SK-N-SH (cell line): ENCODE results near the gene ABCA3. TPM values are rescaled to one million over a fixed set of nuclear protein-coding genes. Genes with fewer than 3 reads are reported as not detected.

ENCODE experiments used
- CTCF ChIA-PET: fragments of 300-600, 350-600 bp; formaldehyde crosslinking; extraction: SDS; loops from one replicate; lab custom pipeline; 2021; lab: Yijun Ruan, JAX
- POLR2A ChIA-PET: fragments of 350-600 bp; sonication (Branson Sonifier 250); formaldehyde crosslinking; extraction: SDS; loops from one replicate; lab custom pipeline; 2020; ENCODE audit warnings: antibody characterized with exemption, inconsistent platforms; lab: Yijun Ruan, JAX
- DNase-seq: peaks from one replicate; pipeline ENCODE4 v3.0.0; 2012
- H2AFZ ChIP-seq: fragments of 200-600 bp; sonication (generic); 2 replicates; pipeline ENCODE4 v1.8.1; 2016; ENCODE audit warnings: antibody characterized with exemption, mild to moderate bottlenecking, low read depth
- H3F3A ChIP-seq: fragments of 200-600 bp; sonication (generic); replicated peaks from 2 replicates; pipeline ENCODE3; 2016; ENCODE audit warnings: antibody characterized with exemption, mild to moderate bottlenecking; ENCODE audit not compliant: insufficient read depth
- H3K27ac ChIP-seq, 2 experiments: fragments of 200-500 bp in 1 of 2; fragments of 200-600 bp in 1 of 2; sonication (Bioruptor generic) in 1 of 2; sonication (generic), shearing (Covaris generic) in 1 of 2; 2 replicates each; pipeline versions ENCODE4 v1.5.1 to v1.6.1; 2014 to 2016; ENCODE audit warnings: low read depth in 2 of 2, inconsistent platforms in 1 of 2, low read length in 1 of 2, mild to moderate bottlenecking in 1 of 2, mixed read lengths in 1 of 2
- H3K27me3 ChIP-seq: fragments of 200-600 bp; sonication (generic), shearing (Covaris generic); 2 replicates; pipeline ENCODE4 v1.6.1; 2016; ENCODE audit warnings: mixed run types; ENCODE audit not compliant: insufficient read depth
- H3K36me3 ChIP-seq, 2 experiments: fragments of 200-500 bp in 1 of 2; fragments of 200-600 bp in 1 of 2; sonication (Bioruptor generic) in 1 of 2; sonication (generic) in 1 of 2; replicated peaks in 1 of 2; 2 replicates each; pipeline versions ENCODE3 to v1.5.1; 2014 to 2016; ENCODE audit warnings: low read length in 1 of 2, mild to moderate bottlenecking in 1 of 2; ENCODE audit not compliant: insufficient read depth in 2 of 2, control insufficient read depth in 1 of 2
- H3K4me1 ChIP-seq, 2 experiments: fragments of 200-500 bp in 1 of 2; fragments of 200-600 bp in 1 of 2; sonication (Bioruptor generic) in 1 of 2; sonication (generic), shearing (Covaris generic) in 1 of 2; 2 replicates each; pipeline versions ENCODE4 v1.5.1 to v1.6.1; 2014 to 2016; ENCODE audit warnings: low read depth in 1 of 2, low read length in 1 of 2, mixed run types in 1 of 2; ENCODE audit not compliant: insufficient read depth in 2 of 2, control insufficient read depth in 1 of 2
- H3K4me2 ChIP-seq: fragments of 200-600 bp; sonication (generic), shearing (Covaris generic); 2 replicates; pipeline ENCODE4 v1.6.1; 2017; ENCODE audit warnings: mixed run types
- H3K4me3 ChIP-seq, 2 experiments: fragments of 200-500 bp in 1 of 2; fragments of 200-600 bp in 1 of 2; sonication (Bioruptor generic) in 1 of 2; sonication (generic), shearing (Covaris generic) in 1 of 2; 2 replicates each; pipeline versions ENCODE4 v1.5.1 to v1.8.1; 2014 to 2016; ENCODE audit warnings: low read depth in 2 of 2, inconsistent platforms in 1 of 2, low read length in 1 of 2, mild to moderate bottlenecking in 1 of 2, mixed read lengths in 1 of 2, moderate library complexity in 1 of 2
- H3K79me2 ChIP-seq: fragments of 200-600 bp; sonication (generic); 2 replicates; pipeline ENCODE4 v1.8.1; 2017; ENCODE audit warnings: mild to moderate bottlenecking; ENCODE audit not compliant: insufficient read depth
- H3K9ac ChIP-seq: fragments of 200-600 bp; sonication (generic); 2 replicates; pipeline ENCODE4 v1.6.1; 2017; ENCODE audit warnings: mixed run types
- H3K9me2 ChIP-seq: fragments of 200-600 bp; sonication (generic); 2 replicates; pipeline ENCODE4 v1.6.1; 2017; ENCODE audit warnings: mixed run types
- H3K9me3 ChIP-seq: fragments of 200-600 bp; sonication (generic); 2 replicates; pipeline ENCODE4 v1.6.1; 2017; ENCODE audit warnings: mixed run types, mild to moderate bottlenecking, moderate library complexity
- H4K20me1 ChIP-seq: fragments of 200-600 bp; sonication (generic); 2 replicates; pipeline ENCODE4 v1.6.1; 2017; ENCODE audit warnings: mild to moderate bottlenecking, mixed run types; ENCODE audit not compliant: insufficient read depth
- CHD2 ChIP-seq: fragments of 150-350 bp; IDR thresholded peaks from 2 replicates; pipeline ENCODE4 v1.6.1; 2018; ENCODE audit warnings: low read length; ENCODE audit not compliant: partially characterized antibody
- ELF1 ChIP-seq: IDR thresholded peaks from 2 replicates; pipeline ENCODE4 v1.4.0; 2012
- EP300 ChIP-seq, 2 experiments: IDR thresholded peaks; 2 replicates each; pipeline versions ENCODE4 v1.4.0 to v1.6.1; 2012; ENCODE audit warnings: borderline replicate concordance in 1 of 2, low read depth in 1 of 2, low read length in 1 of 2
- EZH2phosphoT487 ChIP-seq: fragments of 200-600 bp; sonication (generic); IDR thresholded peaks from 2 replicates; pipeline ENCODE4 v1.6.1; 2017; ENCODE audit warnings: low read depth, mixed run types, mild to moderate bottlenecking, antibody characterized with exemption, moderate library complexity, borderline replicate concordance
- FOXJ3 ChIP-seq: sonication (generic); formaldehyde crosslinking; IDR thresholded peaks from 2 replicates; pipeline ENCODE4 v1.5.1; 2020; ENCODE audit warnings: mild to moderate bottlenecking, missing genetic modification reagents
- GABPA ChIP-seq: IDR thresholded peaks from 2 replicates; pipeline ENCODE4 v1.4.0; 2012; ENCODE audit warnings: low read depth, mild to moderate bottlenecking
- GATA2 ChIP-seq: sonication (generic); formaldehyde crosslinking; IDR thresholded peaks from 2 replicates; pipeline ENCODE4 v1.5.0; 2020; ENCODE audit warnings: mild to moderate bottlenecking, missing genetic modification reagents
- JUND ChIP-seq: IDR thresholded peaks from 2 replicates; pipeline ENCODE4 v1.4.0; 2012
- MEF2A ChIP-seq: IDR thresholded peaks from 2 replicates; pipeline ENCODE4 v1.4.0; 2012; ENCODE audit warnings: low read depth, borderline replicate concordance
- MXI1 ChIP-seq: IDR thresholded peaks from 2 replicates; pipeline ENCODE4 v1.6.1; 2012; ENCODE audit warnings: mild to moderate bottlenecking, low read depth, low read length, improper control_type of control experiment
- NFIC ChIP-seq: IDR thresholded peaks from 2 replicates; pipeline ENCODE4 v1.4.0; 2012; ENCODE audit warnings: borderline replicate concordance
- POLR2AphosphoS5 ChIP-seq: IDR thresholded peaks from 2 replicates; pipeline ENCODE4 v1.6.1; 2012; ENCODE audit warnings: low read depth, low read length
- RFX5 ChIP-seq: IDR thresholded peaks from 2 replicates; pipeline ENCODE4 v1.6.1; 2012; ENCODE audit warnings: mild to moderate bottlenecking, improper control_type of control experiment, low read length
- SIN3A ChIP-seq: IDR thresholded peaks from 2 replicates; pipeline ENCODE4 v1.6.1; 2012; ENCODE audit warnings: low read depth, mild to moderate bottlenecking, low read length, moderate library complexity, borderline replicate concordance
- SMC3 ChIP-seq: IDR thresholded peaks from 2 replicates; pipeline ENCODE4 v1.6.1; 2012; ENCODE audit warnings: low read depth, low read length, improper control_type of control experiment
- TAF1 ChIP-seq: IDR thresholded peaks from 2 replicates; pipeline ENCODE4 v1.6.1; 2012; ENCODE audit warnings: low read depth, mild to moderate bottlenecking, low read length, moderate library complexity, borderline replicate concordance
- TCF12 ChIP-seq: IDR thresholded peaks from 2 replicates; pipeline ENCODE4 v1.4.0; 2012
- TEAD4 ChIP-seq: IDR thresholded peaks from 2 replicates; pipeline ENCODE4 v1.4.0; 2012; ENCODE audit warnings: mild to moderate bottlenecking, borderline replicate concordance; ENCODE audit not compliant: insufficient read depth
- USF1 ChIP-seq: IDR thresholded peaks from 2 replicates; pipeline ENCODE4 v1.4.0; 2012; ENCODE audit warnings: low read depth, borderline replicate concordance
- YY1 ChIP-seq: IDR thresholded peaks from 2 replicates; pipeline ENCODE4 v1.4.0; 2012; ENCODE audit warnings: low read depth, mild to moderate bottlenecking
- WGBS: methylation state at CpG from one replicate; pipeline ENCODE4 v1.1.6; 2017; ENCODE audit warnings: low lambda C conversion rate; 5-methylcytosine and 5-hydroxymethylcytosine counted together
- polyA plus RNA-seq, 3 experiments: library from polyadenylated mRNA; depleted of rRNA; stranded (reverse); fragments of >200 nt; gene quantifications; 2 replicates each; pipeline ENCODE4 v1.2.3, GENCODE V29; 2012
- TF ChIP-seq, protein P1 (sequence below): fragments of 200-600 bp; sonication (generic); IDR thresholded peaks from 2 replicates; pipeline ENCODE4 v1.6.1; 2017; ENCODE audit warnings: antibody characterized with exemption, mild to moderate bottlenecking, moderate library complexity
- TF ChIP-seq, protein P2 (sequence below): fragments of 150-350 bp; IDR thresholded peaks from 2 replicates; pipeline ENCODE4 v1.6.1; 2016; ENCODE audit warnings: mild to moderate bottlenecking, low read depth, low read length

The ABCA3 gene
- polyA plus RNA-seq, 1 of the 3 experiments (the other 2 are of a cell fraction): 9.9 TPM

- ChIA-PET POLR2A (interaction anchor here (0.9 to 2.5 kb wide), 2 partner anchors 9 to 10 kb away, joined by 3 to 7 read pairs; no protein-coding TSS in a partner anchor), CTCF (interaction anchor here (1.5 kb wide), 1 partner anchor 10 kb away, joined by 4 read pairs; no protein-coding TSS in a partner anchor)
- H3K4me2 ChIP-seq: no peak overlapping the region
- H3K9me2 ChIP-seq: no peaks in the 10 kb centered on the region
- no peaks in the 10 kb centered on the region for H3K27me3 ChIP-seq
- WGBS: 80% methylated on average over 13 of the region's 26 CpGs
- H3K36me3 ChIP-seq: peaks cover 0 to 12% of the 10 kb centered on the region in 2 experiments
- TF ChIP-seq TAF1 (no peak), SMC3 (no peak), SIN3A (no peak), GABPA (no peak), MXI1 (no peak), POLR2AphosphoS5 (no peak), TEAD4 (no peak), TCF12 (no peak), MEF2A (no peak), FOXJ3 (CRISPR knock-in tag) (no peak), CHD2 (no peak)
- TF ChIP-seq, protein P1, sequence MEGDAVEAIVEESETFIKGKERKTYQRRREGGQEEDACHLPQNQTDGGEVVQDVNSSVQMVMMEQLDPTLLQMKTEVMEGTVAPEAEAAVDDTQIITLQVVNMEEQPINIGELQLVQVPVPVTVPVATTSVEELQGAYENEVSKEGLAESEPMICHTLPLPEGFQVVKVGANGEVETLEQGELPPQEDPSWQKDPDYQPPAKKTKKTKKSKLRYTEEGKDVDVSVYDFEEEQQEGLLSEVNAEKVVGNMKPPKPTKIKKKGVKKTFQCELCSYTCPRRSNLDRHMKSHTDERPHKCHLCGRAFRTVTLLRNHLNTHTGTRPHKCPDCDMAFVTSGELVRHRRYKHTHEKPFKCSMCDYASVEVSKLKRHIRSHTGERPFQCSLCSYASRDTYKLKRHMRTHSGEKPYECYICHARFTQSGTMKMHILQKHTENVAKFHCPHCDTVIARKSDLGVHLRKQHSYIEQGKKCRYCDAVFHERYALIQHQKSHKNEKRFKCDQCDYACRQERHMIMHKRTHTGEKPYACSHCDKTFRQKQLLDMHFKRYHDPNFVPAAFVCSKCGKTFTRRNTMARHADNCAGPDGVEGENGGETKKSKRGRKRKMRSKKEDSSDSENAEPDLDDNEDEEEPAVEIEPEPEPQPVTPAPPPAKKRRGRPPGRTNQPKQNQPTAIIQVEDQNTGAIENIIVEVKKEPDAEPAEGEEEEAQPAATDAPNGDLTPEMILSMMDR: no peak
- TF ChIP-seq, protein P2, sequence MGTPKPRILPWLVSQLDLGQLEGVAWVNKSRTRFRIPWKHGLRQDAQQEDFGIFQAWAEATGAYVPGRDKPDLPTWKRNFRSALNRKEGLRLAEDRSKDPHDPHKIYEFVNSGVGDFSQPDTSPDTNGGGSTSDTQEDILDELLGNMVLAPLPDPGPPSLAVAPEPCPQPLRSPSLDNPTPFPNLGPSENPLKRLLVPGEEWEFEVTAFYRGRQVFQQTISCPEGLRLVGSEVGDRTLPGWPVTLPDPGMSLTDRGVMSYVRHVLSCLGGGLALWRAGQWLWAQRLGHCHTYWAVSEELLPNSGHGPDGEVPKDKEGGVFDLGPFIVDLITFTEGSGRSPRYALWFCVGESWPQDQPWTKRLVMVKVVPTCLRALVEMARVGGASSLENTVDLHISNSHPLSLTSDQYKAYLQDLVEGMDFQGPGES: no peak
- no peaks in the 10 kb centered on the region for H3K79me2 ChIP-seq
- no peaks in the 10 kb centered on the region for H3K4me1 ChIP-seq
- H3K9me3 ChIP-seq: no peaks in the 10 kb centered on the region
- no peaks in the 10 kb centered on the region for H4K20me1 ChIP-seq
- H3F3A ChIP-seq: no peaks in the 10 kb centered on the region
- no peak for DNase-seq
- no peak overlapping the region for H2AFZ ChIP-seq
- H3K27ac ChIP-seq: no peak overlapping the region
- H3K9ac ChIP-seq: no peak overlapping the region
- no peak overlapping the region for H3K4me3 ChIP-seq
Observed at GRCh38 chr16:2278956-2279800, 61.4 kb downstream of the ABCA3 start.

- H3K4me2 ChIP-seq: no peak overlapping the region
- no CpG with 5 or more reads among the region's 14 CpGs for WGBS
- H3K4me3 ChIP-seq: no peak overlapping the region
- ChIA-PET POLR2A (no interaction called here), CTCF (interaction anchor here (1.5 kb wide), 1 partner anchor 9 kb away, joined by 4 read pairs; no protein-coding TSS in a partner anchor)
- H3K79me2 ChIP-seq: no peaks in the 10 kb centered on the region
- no peak overlapping the region for H3K27ac ChIP-seq
- no peak for DNase-seq
- no peaks in the 10 kb centered on the region for H3K9me2 ChIP-seq
- H3K27me3 ChIP-seq: no peaks in the 10 kb centered on the region
- no peak overlapping the region for H2AFZ ChIP-seq
- no peak overlapping the region for H3K9ac ChIP-seq
- H3K9me3 ChIP-seq: no peaks in the 10 kb centered on the region
- H3K36me3 ChIP-seq: peaks cover 0 to 9% of the 10 kb centered on the region in 2 experiments
- H3K4me1 ChIP-seq: no peaks in the 10 kb centered on the region
- H4K20me1 ChIP-seq: no peaks in the 10 kb centered on the region
- peaks cover 4% of the 10 kb centered on the region for H3F3A ChIP-seq
- TF ChIP-seq FOXJ3 (CRISPR knock-in tag) (no peak), POLR2AphosphoS5 (no peak), MEF2A (no peak), EZH2phosphoT487 (no peak), EP300 (IDR thresholded peaks at IDR 0.05; ENCODE audit: borderline replicate concordance in 1 of 2, low read depth in 1 of 2, low read length in 1 of 2) (no peak), JUND (no peak), NFIC (no peak), GATA2 (CRISPR knock-in tag) (no peak), SIN3A (no peak), GABPA (no peak), YY1 (no peak), ELF1 (no peak), RFX5 (no peak), USF1 (no peak), MXI1 (no peak), TCF12 (no peak)
- TF ChIP-seq, protein P2: no peak
Observed at GRCh38 chr16:2278272-2278608, 62.3 kb downstream of the ABCA3 start.
